Stimulated activated CD8-positive, alpha-beta memory T cell treated with anti-CD3 and anti-CD28 coated beads, Interleukin-15, amount 100 ng/mL, for 4 hours (primary cell): ENCODE results near the gene CACNA1B.

Source experiments
- DNase-seq, 2 donors: peaks; one replicate each; pipeline ENCODE4 v3.0.0-alpha.2; 2020; ENCODE audit warnings: low read depth in 2 of 2

CACNA1B gene

DNA sequence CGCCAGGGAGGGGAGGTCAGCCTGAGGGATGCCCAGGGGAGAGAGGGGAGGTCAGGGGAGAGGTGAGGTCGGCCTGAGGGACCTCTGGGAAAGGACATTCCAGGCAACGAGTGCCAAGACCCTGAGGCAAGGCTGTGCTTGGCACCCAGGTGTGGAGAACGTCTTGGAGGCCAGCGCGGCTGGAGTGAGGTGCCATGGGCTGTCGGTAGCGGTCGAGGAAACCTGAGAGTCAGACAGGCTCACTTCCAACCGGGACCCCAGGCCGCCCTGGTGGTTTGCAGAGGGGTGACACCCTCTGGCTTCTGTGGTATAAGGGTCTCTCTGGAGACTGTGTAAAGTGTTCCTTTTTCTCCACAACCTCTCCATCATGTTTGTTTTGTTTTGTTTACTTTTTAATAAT, 82.9 kb downstream of the CACNA1B start:
- no peak for DNase-seq

DNA sequence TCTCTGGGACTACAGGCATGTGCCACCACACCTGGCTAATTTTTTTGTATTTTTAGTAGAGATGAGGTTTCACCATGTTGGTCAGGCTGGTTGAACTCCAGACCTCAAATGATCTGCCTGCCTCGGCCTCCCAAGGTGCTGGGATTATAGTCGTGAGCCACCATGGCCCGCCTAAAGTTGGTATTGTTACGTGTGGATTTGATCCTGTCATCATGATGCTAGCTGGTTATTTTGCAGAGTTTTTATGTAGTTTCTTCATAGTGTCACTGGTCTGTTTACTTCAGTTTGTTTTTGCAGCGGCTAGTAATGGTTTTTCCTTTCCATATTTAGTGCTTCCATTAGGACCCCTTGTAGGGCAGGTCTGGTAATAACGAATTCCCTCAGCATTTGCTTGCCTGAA, 85.9 kb downstream of the CACNA1B start:
- no peak for DNase-seq

DNA sequence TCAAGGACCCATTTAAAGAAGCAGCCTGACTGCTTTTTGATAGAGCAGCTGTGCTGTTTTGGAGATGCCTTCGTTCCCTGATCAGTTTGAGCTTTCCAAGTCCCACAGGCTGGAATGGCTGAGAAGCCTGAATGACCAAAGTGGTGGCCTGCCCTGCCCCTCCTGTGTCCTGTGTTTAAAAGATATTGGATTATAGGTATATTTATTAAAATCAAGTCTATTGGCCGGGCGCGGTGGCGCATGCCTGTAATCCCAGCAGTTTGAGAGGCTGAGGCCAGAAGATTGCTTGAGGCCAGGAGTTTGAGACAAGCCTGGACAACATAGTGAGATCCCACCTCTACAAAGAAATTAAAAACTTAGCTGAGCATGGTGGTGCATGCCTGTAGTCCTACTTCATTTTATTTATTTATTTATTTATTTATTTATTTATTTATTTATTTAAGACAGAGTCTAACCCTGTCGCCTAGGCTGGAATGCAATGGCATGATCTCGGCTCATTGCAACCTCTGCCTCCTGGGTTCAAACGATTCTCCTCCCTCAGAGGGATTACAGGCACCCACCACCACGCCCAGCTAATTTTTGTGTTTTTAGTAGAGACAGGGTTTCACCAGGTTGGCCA, 87.7 kb downstream of the CACNA1B start:
- DNase-seq: no peak

DNA sequence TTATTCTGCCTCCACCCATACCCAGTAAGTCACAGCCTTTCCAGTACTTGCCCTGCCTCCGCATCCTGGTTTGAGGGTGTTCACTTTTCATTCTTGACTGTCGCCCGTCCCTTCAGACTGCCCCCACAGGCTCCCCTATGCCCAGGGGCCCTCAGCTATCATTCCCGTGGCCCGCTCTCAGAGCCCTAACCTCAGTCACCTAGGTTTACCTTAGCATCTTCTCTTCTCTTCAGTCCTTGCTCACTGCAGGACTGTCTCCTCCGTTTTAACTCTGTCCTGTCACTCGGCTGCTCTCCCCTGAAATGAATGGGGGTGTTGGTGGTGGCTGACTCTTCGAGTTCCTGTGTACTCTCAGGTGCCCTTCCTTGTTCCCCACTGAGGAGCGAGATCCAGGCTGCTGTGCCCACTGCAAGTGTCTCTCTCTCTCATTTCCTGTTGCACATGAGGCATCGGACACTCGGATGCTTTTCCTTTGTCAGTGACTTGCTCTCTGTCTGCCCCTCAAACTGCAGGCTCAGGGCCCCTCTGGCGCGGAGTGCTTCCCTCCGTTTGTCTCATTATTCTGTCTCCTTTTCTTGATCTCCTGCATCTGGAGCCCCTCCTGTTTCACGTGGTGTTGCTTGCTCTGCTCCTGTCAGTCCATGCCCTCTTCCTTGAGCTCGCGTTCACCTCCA, 89.8 kb downstream of the CACNA1B start:
- DNase-seq: no peak

DNA sequence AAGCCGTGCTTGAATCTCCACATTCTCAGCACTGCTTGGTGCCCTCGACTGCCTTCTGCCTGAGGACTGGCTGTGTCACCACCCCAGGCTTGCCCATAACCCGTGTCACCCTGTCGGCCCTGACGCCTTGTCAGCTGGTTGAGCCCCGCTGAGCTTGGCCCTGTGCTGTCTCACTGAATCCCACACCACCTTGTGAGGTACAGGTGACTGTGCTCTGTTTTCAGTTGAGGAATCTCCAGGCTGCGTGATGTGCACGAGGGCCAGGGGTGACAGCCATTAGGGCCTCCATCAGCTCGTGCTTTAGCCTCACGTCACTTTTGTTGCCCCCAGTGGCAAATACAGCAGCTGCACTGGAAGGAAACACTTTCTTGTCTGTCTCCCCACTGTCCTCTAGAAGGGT, 90.7 kb downstream of the CACNA1B start:
- DNase-seq: no peak

DNA sequence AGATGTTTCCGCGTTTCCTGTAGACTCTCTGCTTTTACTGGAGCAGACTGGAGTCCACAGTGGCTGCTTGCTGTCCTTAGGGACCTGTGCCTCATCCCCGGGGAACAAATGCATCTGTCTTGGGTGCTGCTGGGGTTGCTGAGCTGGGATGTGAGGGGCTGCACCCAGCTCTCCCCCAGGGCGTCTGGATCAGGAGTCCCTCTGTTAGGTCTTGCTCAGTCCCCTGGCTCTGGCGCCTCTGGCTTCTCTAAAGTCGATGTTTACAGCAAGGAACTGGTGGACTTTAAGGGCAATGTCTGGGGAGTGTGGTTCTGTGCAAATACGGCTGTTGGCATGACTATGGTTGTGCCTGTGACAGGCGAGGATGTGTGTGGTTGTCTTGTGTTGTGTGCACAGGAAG, 91.4 kb downstream of the CACNA1B start:
- DNase-seq: no peak

DNA sequence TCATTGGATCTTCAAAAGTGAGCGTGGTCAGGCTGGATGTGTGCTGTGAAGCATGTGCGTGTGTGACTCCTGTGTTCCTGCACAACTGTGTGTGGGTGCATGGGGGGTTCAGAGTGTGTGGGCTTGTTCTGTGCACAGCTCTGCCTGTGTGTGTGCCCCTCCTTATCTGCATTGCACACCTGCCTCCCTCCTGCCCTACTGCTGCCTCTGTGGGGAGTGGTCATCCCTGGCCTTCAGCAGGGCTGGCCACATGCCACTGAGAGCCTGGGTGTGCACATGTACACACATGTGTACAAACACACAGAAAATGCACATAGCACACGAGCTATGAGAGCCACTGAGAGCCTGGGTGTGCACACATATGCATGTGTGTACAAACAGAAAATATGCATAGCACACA, 92.1 kb downstream of the CACNA1B start:
- DNase-seq: no peak

DNA sequence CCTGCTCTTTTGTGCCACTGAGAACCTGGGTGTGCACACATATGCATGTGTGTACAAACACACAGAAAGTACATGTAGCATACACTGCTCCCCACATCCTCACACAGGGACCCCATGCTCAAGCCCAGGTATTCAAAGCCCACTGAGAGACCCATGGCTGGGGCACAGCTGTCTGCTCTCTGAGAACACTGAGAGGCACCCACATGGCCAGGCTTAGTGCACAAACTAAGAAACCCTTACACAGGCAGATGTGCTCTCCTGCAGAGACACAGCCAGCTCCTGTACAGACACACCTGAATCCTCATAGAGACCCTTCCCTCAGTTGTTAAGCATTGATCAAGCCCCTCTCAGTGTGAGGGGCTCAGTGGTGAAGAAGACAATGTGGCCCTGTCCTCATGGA, 92.5 kb downstream of the CACNA1B start:
- DNase-seq: no peak

DNA sequence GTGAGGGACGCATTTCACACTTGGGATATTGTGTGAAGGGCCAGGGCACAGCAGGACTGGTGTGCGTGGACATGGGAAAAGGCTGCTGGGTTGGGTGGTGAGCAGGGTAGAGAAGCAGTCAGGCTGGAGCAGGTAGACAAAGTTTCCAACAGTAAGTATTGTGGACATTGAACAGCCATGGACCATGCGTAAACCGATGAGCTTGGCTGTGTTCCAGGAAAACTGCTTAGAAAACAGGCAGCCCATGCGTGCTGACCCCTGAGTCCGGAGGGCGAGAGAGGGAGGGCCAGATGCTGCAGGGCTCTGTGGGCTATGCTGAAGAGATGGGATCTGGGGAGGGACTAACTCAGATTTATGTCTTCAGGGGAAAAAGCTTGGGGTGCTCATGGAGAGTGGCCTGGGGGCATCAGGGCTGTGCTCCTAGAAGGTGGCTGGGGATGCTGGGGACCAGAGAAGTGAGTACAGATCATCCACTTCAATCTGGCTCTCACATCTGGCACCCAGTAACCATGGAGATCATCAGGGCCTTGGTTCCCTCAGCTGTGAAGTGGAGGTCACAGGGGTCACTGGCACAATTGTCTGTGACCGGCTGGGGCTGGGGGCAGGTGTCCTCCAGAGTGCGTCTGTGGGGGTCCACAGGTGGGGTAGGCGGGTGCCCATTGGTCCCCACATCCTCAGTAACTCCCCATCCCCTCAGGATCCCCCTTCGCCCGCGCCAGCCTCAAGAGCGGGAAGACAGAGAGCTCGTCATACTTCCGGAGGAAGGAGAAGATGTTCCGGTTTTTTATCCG, 93.3 kb downstream of the CACNA1B start:
- DNase-seq: no peak

DNA sequence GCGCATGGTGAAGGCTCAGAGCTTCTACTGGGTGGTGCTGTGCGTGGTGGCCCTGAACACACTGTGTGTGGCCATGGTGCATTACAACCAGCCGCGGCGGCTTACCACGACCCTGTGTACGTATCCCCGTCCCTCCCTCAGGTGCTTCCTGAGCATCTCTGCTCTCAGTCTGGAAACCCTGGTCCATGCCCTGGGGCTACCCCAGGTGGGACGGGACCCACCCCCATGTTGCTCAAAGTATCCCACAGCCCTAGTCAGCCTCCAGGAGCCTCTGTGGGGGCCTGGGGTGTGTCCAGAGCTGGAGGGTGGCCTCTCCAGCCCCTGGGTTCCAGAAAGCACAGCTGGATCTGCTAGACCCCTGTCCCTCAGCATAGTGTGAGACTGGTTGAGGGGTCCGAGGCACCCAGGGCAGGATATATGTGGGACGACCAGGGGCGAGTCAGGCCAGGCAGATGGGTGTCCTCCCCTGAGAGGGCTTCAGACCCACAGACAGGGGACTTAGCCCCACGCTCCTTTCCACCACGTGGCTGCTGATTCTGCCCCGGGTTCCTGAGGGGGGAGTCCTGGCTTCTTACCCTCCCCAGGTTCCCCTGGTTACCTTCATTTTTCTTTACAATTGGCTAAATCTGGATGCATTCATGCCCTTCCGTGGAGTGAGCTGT, 94.0 kb downstream of the CACNA1B start:
- no peak for DNase-seq

DNA sequence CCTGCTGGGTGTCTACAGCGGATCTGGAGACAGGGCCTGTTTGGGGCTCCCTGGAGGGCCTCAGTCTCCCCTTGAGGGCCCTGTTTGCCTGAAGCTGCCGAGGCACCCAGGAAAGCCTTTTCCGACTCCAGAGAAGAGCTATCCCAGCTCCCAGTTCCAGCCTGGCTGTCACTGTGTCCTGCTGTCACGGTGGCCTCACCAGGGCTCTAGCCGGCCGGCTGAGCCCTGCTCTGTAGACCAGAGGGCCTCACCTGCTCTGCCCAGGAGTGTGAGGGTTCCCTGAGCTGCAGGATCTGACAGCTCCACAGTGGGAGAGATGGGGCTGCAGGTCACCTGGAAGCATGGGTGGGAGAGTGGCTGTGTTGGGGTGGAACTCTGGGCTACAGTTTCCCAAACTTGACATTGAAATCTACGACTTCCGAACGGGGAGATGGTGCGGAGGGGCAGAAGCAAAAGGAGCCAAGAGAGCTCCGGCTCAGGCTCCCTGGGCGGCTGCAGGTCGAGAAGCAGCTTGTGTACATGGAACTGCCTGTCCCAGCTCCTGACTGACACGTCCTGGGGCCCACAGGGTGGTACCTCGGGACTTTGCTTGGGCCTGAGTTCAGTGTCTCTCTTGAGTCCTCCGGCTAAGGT, 94.9 kb downstream of the CACNA1B start:
- no peak for DNase-seq

DNA sequence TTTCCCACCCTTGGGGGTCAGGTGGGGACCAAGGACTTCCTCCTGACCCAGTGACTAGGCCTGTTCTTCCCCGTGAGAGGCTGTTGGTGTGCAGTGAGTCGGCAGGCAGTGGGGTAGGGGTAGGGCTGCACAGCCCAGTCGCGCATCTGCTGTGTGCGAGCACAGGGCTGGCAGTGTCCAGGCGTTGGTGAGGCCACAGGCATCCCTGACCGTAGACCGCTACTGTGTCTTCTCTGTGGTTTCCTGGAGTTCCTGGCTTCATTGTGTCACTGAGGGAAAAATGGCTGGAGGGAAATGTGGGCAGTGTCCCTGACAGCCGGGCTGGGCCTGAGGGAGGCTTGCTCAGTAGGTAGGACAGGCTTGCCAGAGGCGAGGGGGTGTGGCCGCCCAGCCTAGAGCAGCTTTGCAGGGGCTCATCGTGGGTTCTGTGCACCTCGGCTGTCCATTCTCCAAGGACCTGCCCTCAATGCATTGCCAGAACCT, 95.4 kb downstream of the CACNA1B start:
- no peak for DNase-seq

DNA sequence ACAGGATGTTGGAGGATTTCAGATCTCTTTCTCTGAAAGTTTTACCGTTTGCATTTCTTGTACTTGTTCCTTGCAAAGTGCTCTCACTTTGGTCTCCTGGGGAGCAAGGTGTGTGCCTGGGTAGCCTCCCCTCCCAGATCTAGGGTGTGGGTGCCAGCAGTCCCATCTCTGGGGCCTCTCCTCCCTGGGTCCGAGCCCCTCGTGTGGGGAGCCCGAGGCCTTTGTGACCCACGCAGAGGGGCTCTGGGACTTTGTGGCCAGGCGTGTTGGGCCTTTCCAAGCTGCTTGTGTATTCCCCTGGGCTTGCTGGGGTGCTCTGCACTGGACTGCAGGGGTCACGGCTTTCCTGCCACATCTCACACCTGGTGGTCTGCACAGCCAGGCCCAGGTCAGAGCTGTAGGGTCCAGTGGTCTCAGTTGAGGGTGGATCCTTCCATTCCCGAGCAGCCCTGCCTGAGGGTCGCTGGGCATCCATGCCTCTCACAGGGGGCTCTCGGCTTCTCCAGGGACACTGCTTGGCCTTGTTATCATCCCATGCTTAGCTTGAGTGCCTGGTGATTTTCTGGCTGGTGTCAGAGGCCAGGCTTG, 96.3 kb downstream of the CACNA1B start:
- DNase-seq: no peak

DNA sequence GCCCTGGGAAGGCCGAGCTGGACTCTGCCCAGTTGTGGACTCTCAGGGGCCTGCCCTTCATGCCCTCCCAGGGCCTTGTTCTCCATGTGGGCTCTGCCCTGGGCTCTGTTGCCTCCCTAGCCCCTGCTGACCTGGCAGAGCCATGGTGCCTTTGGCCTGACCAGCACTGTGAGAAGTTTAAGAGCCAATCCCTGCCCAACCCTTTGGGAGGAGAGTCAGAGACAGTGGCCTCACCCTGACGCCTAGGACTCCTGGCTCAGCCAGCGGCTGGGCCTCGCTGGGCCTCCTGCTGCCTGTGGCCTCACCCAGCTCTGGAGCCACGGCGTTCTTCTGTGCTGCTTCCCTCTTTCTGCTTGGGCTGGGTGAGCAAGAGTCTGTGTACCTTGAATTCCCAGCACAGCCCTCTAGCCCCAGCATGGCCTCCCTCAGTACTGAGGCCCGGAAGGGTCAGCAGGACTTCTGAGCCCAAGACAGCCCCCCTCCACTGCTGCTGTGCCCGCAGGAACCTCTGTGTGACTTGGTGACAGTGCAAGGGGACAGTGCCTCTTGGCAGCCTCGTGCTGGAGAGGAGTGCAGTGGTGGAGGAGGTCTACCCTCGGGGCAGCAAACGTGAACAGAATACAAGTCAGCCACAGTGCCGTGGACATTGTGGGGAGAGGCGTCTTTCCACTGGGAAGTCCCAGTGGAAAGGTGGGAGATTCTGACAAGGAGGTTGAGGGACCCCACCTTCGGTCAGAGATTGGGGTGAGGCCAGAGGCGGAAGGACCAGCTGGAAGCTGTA, 97.4 kb downstream of the CACNA1B start:
- DNase-seq: no peak

DNA sequence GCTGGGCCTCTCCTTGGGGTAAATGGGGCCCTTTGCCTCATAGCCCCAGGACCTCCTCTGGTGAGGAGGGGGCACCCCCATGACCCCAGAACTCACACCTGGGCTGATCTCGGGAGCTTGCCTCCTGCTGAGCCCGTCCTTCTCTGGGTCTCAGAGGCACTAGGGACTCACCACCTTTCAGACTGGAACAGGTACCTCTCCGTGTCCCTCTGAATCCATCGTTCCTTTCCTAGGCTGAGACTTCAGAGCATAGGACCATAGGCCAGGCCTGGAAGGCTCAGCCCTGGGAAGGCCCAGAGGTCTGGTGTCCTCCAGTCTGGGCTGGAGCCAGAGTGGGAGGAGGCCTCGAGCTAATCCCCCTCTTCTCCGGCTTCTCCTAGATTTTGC, 97.9 kb downstream of the CACNA1B start:
- DNase-seq: no peak

DNA sequence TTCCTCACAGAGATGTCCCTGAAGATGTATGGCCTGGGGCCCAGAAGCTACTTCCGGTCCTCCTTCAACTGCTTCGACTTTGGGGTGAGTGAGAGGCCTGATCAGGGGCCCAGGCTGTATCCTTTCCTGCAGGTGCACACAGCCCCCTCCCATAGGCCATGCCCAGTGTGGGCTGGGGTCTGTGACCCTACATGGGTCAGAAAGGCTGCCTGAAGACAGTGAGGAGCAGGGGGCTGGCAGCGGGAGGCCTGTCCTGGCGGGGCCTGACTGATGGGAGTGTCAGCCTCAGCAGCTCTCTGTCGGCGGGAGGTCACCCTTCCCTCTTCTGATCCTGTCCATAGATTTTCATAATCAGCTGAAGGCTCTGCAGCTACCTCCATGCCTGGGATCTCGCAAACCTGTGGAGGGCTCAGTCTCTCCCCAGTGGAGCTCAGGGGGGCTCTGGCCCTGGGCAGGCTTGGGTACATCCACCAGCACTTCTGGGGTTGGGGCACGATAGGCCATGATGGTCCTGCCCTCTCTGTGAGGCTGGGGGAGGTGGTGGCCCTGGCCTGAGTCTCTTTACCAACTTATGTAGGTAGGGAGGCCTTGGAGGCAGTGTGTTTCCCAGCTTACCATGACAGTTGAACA, 98.5 kb downstream of the CACNA1B start:
- no peak for DNase-seq

DNA sequence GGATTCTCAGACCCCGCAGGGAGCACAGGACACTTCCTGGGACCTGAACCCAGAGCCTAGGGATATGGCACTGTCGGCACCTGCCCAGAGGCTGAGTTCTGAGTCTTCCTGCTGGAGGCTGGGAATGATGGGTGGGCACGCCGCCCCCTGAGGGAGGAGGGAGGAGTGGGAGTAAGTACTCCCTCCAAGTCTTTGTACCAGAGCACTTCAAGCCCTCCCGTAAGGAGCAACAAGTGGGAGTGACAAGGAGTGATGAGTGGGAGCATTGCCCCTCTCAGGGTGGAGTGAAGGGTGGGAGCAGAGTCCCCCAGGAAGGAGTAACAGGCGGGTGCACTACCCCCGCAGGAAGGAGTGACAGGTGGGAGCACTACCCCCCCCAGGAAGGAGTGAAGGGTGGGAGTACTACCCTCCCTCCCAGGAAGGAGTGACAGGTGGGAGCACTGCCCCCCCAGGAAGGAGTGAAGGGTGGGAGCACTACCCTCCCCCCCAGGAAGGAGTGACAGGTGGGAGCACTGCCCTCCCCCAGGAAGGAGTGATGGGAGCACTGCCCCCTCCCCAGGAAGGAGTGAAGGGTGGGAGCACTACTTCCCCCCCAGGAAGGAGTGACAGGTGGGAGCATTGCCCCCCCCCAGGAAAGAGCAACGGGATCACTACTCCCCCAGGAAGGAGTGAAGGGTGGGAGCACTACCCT, 100.1 kb downstream of the CACNA1B start:
- no peak for DNase-seq

DNA sequence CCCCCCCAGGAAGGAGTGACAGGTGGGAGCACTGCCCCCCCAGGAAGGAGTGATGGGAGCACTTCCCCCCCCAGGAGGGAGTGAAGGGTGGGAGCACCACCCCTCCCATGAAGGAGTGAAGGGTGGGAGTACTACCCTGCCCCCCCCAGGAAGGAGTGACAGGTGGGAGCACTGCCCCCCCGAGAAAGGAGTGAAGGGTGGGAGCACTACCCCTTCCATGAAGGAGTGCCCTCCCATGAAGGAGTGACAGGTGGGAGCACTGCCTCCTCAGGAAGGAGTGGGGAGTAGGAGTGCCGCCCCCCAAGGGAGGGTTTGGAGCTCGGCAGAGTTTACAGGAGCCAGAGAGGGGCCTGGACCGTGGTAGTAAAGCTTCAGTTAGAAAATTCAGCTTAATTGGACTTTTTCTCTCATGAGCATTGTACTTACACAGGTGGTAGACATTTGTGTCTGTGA, 100.7 kb downstream of the CACNA1B start:
- no peak for DNase-seq

DNA sequence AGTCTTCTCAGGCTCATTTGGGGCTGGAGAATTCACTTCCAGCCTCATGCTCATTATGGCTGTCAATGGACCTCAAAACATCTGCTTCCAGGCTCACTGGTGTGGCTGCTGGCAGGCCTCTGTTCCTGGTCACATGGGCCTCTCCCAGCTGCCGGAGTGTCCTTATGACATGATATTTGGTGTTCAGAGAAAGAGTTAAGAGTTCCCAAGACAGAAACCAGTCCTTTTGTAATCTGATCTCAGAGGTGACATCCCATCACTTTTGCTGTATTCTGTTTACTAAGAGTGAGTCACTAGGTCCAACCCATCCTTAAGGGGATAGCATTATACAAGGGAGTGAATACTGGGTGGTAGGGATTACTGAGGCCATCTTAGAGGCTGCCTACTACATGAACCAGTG, 104.6 kb downstream of the CACNA1B start:
- DNase-seq: no peak

DNA sequence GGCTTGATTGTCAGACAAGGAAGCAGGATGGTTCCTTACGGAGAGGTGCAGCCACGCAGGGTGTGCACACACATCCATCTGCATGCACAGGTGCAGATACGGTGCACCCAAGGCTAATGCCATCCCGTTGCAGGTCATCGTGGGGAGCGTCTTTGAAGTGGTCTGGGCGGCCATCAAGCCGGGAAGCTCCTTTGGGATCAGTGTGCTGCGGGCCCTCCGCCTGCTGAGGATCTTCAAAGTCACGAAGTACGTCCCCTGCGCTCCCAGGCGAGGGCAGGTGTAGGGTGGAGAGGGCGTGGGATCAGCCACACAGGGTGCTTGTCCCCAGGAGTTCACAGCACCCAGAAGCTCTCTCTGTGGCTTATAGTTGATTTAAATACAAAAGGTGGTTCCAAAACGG, 106.4 kb downstream of the CACNA1B start:
- no peak for DNase-seq
